IMR-90 (cell line): ENCODE results near the gene TNRC18.

Experiments
- CEBPB ChIP-seq: IDR thresholded peaks from 2 replicates; pipeline ENCODE4 v1.6.1; 2012; ENCODE audit warnings: low read depth, low read length, improper control_type of control experiment
- CHD1 ChIP-seq: IDR thresholded peaks from 2 replicates; pipeline ENCODE4 v1.6.1; 2012; ENCODE audit warnings: low read depth, low read length, improper control_type of control experiment
- FOS ChIP-seq: fragments of 150-350 bp; IDR thresholded peaks from 2 replicates; pipeline ENCODE4 v1.6.1; 2016; ENCODE audit warnings: low read depth, low read length
- MAFK ChIP-seq: IDR thresholded peaks from 2 replicates; pipeline ENCODE4 v1.6.1; 2012; ENCODE audit warnings: low read depth, low read length, improper control_type of control experiment
- MXI1 ChIP-seq: IDR thresholded peaks from 2 replicates; pipeline ENCODE4 v1.6.1; 2012; ENCODE audit warnings: low read depth, mild to moderate bottlenecking, low read length, moderate library complexity, borderline replicate concordance
- NFE2L2 ChIP-seq: fragments of 150-350 bp; IDR thresholded peaks from 2 replicates; pipeline ENCODE4 v1.6.1; 2016; ENCODE audit warnings: low read depth, mild to moderate bottlenecking, low read length
- POLR2A ChIP-seq: IDR thresholded peaks from 2 replicates; pipeline ENCODE4 v1.6.1; 2012; ENCODE audit warnings: mild to moderate bottlenecking, low read depth, low read length
- RAD21 ChIP-seq: IDR thresholded peaks from 2 replicates; pipeline ENCODE4 v1.6.1; 2012; ENCODE audit warnings: low read length, improper control_type of control experiment
- RFX5 ChIP-seq: IDR thresholded peaks from 2 replicates; pipeline ENCODE4 v1.8.0; 2012; ENCODE audit warnings: low read depth, mild to moderate bottlenecking, low read length, moderate library complexity
- SMC3 ChIP-seq: fragments of 150-350 bp; IDR thresholded peaks from 2 replicates; pipeline ENCODE4 v1.6.1; 2016; ENCODE audit warnings: low read depth, mild to moderate bottlenecking, antibody characterized with exemption, low read length, moderate library complexity
- TF ChIP-seq, protein P1 (sequence below): conservative IDR thresholded peaks from 2 replicates; pipeline ENCODE4 v1.5.1; 2012; ENCODE audit warnings: mild to moderate bottlenecking, low read depth, low read length, improper control_type of control experiment
- TF ChIP-seq, protein P2 (sequence below): fragments of 150-350 bp; IDR thresholded peaks from 2 replicates; pipeline ENCODE4 v1.6.1; 2017; ENCODE audit warnings: mild to moderate bottlenecking, antibody characterized with exemption, low read length, low read depth
- TF ChIP-seq, protein P3 (sequence below): fragments of 150-350 bp; IDR thresholded peaks from 2 replicates; pipeline ENCODE4 v1.6.1; 2016; ENCODE audit warnings: low read depth, mild to moderate bottlenecking, low read length, moderate library complexity, borderline replicate concordance

DNA sequence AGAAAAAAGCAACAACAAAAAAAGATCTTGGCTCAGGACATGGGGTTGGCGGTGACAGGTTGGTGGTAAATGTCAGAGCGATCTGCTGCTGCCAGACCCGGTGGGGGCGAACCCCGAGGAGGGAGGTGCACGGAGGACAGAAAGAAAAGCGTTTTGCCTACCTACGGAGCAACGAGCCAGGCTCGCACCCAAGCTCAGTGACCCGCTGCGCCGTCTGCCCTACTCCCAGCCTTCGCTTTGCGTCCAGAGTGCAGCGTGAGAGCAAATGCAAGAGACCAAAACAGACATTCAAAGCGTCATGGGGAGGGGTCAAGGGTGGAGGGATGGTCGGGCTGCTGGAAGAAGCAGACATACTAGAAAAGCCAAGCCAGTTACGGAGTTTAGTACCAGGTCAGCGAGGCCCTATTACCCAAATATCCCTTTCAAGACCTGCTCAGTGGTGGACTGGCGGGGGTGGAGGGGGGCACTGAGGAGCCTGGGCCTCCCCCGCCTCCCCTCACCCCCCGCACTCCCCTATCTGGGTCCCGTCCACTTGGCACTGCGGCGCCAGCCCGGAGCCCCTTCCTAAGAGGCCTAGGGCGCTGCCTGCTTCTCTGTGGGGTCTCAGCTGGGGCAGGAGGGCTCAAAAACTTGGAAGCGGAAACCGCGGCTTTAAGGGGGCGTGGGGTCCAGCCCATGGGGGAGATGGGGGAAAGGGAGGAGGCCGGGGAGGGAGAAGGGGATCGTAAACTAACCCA, 74.0 kb downstream of the TNRC18 start:
- TF ChIP-seq POLR2A (no peak), CEBPB (no peak), RAD21 (no peak), SMC3 (no peak), MAFK (no peak), CHD1 (no peak), MXI1 (no peak), NFE2L2 (no peak), RFX5 (no peak), FOS (no peak)
- TF ChIP-seq, protein P1, sequence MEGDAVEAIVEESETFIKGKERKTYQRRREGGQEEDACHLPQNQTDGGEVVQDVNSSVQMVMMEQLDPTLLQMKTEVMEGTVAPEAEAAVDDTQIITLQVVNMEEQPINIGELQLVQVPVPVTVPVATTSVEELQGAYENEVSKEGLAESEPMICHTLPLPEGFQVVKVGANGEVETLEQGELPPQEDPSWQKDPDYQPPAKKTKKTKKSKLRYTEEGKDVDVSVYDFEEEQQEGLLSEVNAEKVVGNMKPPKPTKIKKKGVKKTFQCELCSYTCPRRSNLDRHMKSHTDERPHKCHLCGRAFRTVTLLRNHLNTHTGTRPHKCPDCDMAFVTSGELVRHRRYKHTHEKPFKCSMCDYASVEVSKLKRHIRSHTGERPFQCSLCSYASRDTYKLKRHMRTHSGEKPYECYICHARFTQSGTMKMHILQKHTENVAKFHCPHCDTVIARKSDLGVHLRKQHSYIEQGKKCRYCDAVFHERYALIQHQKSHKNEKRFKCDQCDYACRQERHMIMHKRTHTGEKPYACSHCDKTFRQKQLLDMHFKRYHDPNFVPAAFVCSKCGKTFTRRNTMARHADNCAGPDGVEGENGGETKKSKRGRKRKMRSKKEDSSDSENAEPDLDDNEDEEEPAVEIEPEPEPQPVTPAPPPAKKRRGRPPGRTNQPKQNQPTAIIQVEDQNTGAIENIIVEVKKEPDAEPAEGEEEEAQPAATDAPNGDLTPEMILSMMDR, result no peak
- TF ChIP-seq, protein P2, sequence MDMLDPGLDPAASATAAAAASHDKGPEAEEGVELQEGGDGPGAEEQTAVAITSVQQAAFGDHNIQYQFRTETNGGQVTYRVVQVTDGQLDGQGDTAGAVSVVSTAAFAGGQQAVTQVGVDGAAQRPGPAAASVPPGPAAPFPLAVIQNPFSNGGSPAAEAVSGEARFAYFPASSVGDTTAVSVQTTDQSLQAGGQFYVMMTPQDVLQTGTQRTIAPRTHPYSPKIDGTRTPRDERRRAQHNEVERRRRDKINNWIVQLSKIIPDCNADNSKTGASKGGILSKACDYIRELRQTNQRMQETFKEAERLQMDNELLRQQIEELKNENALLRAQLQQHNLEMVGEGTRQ, result no peak
- TF ChIP-seq, protein P3, sequence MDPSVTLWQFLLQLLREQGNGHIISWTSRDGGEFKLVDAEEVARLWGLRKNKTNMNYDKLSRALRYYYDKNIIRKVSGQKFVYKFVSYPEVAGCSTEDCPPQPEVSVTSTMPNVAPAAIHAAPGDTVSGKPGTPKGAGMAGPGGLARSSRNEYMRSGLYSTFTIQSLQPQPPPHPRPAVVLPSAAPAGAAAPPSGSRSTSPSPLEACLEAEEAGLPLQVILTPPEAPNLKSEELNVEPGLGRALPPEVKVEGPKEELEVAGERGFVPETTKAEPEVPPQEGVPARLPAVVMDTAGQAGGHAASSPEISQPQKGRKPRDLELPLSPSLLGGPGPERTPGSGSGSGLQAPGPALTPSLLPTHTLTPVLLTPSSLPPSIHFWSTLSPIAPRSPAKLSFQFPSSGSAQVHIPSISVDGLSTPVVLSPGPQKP, result no peak
